CD4-positive, alpha-beta T cell treated with Interleukin-10 for 1 hour (primary cell): ENCODE measurements around the gene ZNRF2.
A peak's percentile ranks its signal among the peaks of the same experiment; 100 is the strongest.
"Not testable (repeated sequence)": the region's sequence is repeated elsewhere in the genome, so short reads cannot be mapped to it uniquely, and the experiment has no call there.

Source experiments
- DNase-seq: peaks from one replicate; pipeline ENCODE4 v3.0.0-alpha.2; 2020

The ZNRF2 gene

GRCh38 chr7:30263090-30263710 lies 21.2 kb upstream of the ZNRF2 start:
- DNase-seq: no peak

- DNase-seq: no peak
Measured at GRCh38 chr7:30264052-30264451, 20.3 kb upstream of the ZNRF2 start.

GRCh38 chr7:30265189-30265588 lies 19.2 kb upstream of the ZNRF2 start:
- DNase-seq: not testable (repeated sequence)

GRCh38 chr7:30266686-30267085 lies 17.7 kb upstream of the ZNRF2 start:
- no peak for DNase-seq

GRCh38 chr7:30268586-30268985 lies 15.8 kb upstream of the ZNRF2 start:
- DNase-seq: no peak

- DNase-seq: no peak
Measured at GRCh38 chr7:30269490-30269889, 14.9 kb upstream of the ZNRF2 start.

GRCh38 chr7:30270921-30271320 lies 13.5 kb upstream of the ZNRF2 start:
- no peak for DNase-seq

GRCh38 chr7:30272126-30272525 lies 12.3 kb upstream of the ZNRF2 start:
- DNase-seq: no peak

- no peak for DNase-seq
Measured at GRCh38 chr7:30273552-30273951, 10.8 kb upstream of the ZNRF2 start.

GRCh38 chr7:30274641-30275040 lies 9.8 kb upstream of the ZNRF2 start:
- DNase-seq: no peak

- peak; percentile 70 for DNase-seq
Measured at GRCh38 chr7:30276203-30276900, 8.0 kb upstream of the ZNRF2 start.

GRCh38 chr7:30278376-30278775 lies 6.0 kb upstream of the ZNRF2 start:
- DNase-seq: no peak

GRCh38 chr7:30278849-30279652 lies 5.3 kb upstream of the ZNRF2 start:
- no peak for DNase-seq

GRCh38 chr7:30279653-30279904 lies 4.8 kb upstream of the ZNRF2 start:
- no peak for DNase-seq

GRCh38 chr7:30280631-30281030 lies 3.8 kb upstream of the ZNRF2 start:
- no peak for DNase-seq

- DNase-seq: no peak
Measured at GRCh38 chr7:30281263-30281662, 3.1 kb upstream of the ZNRF2 start.

GRCh38 chr7:30281791-30282190 lies 2.6 kb upstream of the ZNRF2 start:
- DNase-seq: no peak

GRCh38 chr7:30282735-30283134 lies 1.7 kb upstream of the ZNRF2 start:
- DNase-seq: no peak

GRCh38 chr7:30285067-30285535 lies 704 bp downstream of the ZNRF2 start:
- DNase-seq: peak; percentile 46

- peak; percentile 78 for DNase-seq
Measured at GRCh38 chr7:30285536-30286284, 1.3 kb downstream of the ZNRF2 start.

GRCh38 chr7:30286749-30287148 lies 2.4 kb downstream of the ZNRF2 start:
- no peak for DNase-seq

GRCh38 chr7:30287625-30288024 lies 3.2 kb downstream of the ZNRF2 start:
- not testable (repeated sequence) for DNase-seq

- not testable (repeated sequence) for DNase-seq
Measured at GRCh38 chr7:30289634-30290033, 5.2 kb downstream of the ZNRF2 start.
